Endometrium (tissue), 2 donors: ENCODE data around the gene ST6GALNAC1.

Source experiments
- FAIRE-seq: peaks from 2 replicates; lab custom pipeline; 2012; peaks lifted over from hg19 to GRCh38; lab: Jason Lieb, UNC
- donor health status: control.
- donor health status: control.

ST6GALNAC1 gene

DNA sequence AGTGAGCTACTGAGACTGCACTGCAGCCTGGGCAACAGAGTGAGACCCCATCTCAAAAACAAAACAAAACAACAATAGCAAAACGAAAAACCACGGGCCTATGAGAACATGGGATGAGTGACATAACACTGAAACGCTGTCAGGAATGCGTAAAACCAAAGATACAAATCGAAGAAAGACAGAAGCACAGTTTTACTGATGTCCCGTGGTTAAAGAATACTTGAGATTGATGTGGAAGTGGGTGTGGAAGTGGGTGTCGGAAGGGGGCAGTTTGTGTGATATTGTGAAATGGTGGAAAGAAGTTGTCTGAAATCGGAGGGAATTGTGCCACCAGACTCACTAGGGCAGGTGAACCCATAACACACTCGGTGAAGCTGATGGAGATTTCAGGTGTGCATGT lies 67.4 kb downstream of the ST6GALNAC1 start:
- FAIRE-seq = no peak

DNA sequence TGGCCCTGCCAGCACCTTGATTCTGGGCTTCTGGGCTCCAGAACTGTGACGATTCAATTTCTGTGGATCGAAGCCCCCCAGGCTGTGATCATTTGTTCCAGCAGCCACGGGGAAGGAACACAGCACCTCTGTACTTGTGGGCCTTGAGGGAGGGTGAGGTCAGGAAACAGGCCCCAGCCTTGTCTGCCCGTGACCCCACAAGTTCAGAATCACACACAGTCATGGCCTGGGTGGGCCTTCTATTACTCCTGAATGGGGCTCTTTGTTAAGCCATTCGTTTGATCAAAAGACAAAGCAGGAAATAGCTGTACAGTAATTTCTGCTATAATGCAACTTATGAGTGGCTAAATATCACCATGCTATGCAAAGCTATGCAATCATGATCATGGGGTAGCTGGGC lies 68.0 kb downstream of the ST6GALNAC1 start:
- FAIRE-seq = no peak
